IPS-11a (cell line): ENCODE measurements around the gene HOXD4.

Experiments
- H3K4me3 ChIP-seq: one replicate; pipeline ENCODE4 v1.5.1; 2013; ENCODE audit warnings: low read depth, low read length, control low read depth

Gene HOXD4

GRCh38 chr2:176170602-176171305, 19.4 kb downstream of the HOXD4 start:
- H3K4me3 ChIP-seq: no peak overlapping the region

- no peak overlapping the region for H3K4me3 ChIP-seq
Measured at GRCh38 chr2:176171351-176172006, 20.1 kb downstream of the HOXD4 start.

DNA sequence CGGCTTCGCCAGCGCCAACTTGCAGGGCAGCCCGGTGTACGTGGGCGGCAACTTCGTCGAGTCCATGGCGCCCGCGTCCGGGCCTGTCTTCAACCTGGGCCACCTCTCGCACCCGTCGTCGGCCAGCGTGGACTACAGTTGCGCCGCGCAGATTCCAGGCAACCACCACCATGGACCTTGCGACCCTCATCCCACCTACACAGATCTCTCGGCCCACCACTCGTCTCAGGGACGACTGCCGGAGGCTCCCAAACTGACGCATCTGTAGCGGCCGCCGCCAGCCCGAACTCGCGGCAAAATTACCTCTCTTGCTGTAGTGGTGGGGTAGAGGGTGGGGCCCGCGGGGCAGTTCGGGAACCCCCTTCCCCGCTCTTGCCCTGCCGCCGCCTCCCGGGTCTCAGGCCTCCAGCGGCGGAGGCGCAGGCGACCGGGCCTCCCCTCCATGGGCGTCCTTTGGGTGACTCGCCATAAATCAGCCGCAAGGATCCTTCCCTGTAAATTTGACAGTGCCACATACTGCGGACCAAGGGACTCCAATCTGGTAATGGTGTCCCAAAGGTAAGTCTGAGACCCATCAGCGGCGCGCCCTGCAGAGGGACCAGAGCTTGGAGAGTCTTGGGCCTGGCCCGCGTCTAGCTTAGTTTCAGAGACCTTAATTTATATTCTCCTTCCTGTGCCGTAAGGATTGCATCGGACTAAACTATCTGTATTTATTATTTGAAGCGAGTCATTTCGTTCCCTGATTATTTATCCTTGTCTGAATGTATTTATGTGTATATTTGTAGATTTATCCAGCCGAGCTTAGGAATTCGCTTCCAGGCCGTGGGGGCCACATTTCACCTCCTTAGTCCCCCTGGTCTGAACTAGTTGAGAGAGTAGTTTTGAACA, 20.9 kb downstream of the HOXD4 start:
- no peak overlapping the region for H3K4me3 ChIP-seq

GRCh38 chr2:176172895-176173566, 21.7 kb downstream of the HOXD4 start:
- no peak overlapping the region for H3K4me3 ChIP-seq

DNA sequence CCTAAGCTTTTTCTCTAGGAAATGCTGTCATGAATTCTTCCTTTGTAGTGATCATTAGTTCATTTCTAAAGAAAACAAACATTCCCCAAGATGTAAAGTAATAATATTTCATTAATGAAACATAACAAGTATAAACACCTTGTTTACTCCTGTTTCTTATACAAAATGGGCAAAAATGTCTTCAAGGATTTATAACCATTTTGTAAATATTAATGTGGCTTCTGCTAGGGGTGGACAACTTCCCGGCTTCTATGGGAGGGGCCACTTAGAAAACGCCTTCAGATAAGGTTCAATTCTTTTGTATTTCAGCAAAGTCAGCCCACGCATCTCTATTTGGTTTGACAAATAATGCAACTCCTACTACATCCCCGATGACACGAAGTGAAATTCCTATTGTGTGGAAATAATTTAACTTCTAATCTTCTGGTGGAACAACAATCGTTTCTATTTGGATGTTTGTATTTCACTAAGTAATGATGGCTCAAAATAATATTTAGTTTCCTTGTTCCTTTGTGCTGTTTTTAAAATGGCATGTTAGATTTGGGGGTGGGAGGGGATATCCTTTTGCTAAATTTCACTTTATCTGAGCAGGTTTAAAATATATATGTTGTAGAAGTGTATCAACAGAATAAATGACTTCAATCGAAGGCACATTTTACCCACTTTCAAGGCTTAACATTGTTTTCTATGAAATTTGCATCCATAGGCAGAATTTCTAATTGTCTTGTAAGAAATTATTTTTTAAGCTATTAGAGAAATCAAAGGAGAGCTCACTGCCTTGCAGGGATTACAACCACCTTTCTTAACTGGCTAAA, 22.4 kb downstream of the HOXD4 start:
- no peak overlapping the region for H3K4me3 ChIP-seq

- no peak overlapping the region for H3K4me3 ChIP-seq
Measured at GRCh38 chr2:176174382-176174823, 23.1 kb downstream of the HOXD4 start.

- H3K4me3 ChIP-seq: no peak overlapping the region
Measured at GRCh38 chr2:176174824-176175708, 23.7 kb downstream of the HOXD4 start.

DNA sequence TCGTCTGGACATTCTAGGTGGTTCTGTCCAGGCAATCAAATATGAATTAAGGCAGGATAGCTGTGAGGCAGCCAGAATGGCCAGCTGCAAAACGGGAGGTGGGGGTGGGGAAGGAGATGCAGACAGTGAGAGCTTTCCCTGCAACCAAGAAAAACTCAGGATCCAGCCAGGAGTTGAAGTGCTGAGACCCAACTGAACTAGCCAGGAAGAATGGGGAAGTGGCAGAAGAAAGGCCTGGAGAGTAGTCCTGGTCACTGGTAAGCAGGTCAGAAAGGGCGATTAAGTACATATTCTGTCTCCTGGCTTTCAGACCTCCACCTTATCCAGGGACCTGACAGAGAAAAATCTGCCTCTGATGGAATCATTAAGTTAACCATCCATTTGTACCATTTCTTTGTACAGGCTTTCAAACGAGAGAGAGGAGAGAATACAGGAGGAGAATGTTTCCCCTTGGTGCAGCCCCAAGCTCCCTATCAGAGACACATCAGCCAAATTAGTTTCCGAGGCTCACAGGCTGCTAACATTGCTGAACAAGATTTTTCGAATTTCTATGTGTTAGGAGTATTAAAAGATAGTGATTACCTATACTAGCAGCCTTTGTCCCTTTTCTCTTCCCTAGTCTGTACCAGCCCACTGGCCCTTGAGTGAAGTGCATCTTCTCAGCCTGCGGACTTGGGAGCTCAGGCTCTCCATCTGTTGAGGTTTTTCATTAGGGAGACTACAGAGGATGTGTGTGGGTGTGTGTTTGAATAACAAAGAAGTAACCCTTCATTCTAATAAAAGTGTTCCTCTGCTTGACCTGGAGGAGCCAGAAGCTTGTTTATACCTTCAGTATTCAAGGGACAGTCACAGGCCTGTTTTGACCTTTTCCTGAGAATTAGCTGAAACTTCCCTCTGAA, 24.6 kb downstream of the HOXD4 start:
- H3K4me3 ChIP-seq: no peak overlapping the region

GRCh38 chr2:176177580-176178037, 26.3 kb downstream of the HOXD4 start:
- peak overlapping the region; percentile 47 for H3K4me3 ChIP-seq

DNA sequence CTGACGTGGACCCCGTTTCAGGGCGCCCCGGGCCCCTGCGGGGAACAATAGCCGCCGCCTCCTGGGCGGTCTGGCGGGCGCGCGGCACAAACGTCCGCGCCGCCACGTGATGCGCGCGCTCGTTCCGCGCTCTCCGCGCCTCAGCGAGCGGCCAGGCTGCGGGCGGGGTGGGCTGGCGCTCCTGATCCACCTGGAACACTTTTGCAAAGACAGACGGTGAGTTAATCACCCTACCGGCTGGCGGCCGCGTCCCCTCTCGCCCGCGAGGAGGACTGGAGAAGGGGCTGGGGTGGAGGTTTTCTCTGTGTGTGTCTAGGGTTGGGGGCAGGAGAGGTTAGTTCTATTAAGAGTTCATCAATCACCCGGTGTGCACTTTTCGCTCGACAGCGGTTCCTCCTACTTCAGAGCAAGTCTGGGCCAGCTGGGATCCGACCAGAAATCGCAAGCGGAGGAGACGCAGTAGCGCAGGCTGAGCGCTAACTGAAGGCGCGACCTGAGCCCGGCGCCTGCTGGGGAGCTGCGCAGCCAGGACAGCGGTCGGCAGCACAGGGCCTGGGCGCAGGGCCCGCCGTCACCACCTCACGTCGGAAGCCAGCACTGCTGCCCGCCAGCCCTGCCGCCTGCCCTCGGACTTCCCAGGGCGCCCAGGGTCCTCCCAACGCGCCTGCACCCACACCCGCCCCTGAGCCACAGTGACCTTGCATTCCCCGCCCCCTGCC, 26.8 kb downstream of the HOXD4 start:
- peak overlapping the region; percentile 47 for H3K4me3 ChIP-seq

DNA sequence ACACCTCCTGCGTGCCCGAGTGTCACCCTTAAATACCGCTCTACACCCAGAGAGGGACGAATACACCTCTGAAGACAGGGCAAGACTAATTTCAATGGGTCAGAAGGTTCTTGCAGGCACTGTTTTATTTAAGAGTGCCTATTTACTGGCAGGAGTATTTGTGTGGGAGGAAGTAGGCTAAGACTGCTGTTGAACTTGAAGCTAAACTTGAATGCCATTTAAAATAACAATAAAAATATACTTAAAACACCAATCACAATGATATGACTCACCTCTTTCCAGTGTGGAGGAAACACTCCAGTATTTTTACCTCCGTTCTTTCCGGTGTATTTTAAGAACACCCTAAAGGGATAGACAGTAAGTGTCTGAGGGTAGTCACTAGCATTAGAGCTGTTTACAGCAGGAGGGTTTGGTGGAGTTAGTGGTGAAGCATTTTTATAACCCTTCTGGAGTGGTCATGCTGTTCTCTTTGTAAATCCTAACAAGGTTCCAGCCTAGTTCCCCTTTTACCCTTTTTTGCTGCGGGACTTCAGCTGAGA, 27.5 kb downstream of the HOXD4 start:
- no peak overlapping the region for H3K4me3 ChIP-seq

GRCh38 chr2:176181551-176181950, 30.2 kb downstream of the HOXD4 start:
- no peak overlapping the region for H3K4me3 ChIP-seq

- H3K4me3 ChIP-seq: no peak overlapping the region
Measured at GRCh38 chr2:176182671-176183070, 31.3 kb downstream of the HOXD4 start.

GRCh38 chr2:176184749-176185148, 33.4 kb downstream of the HOXD4 start:
- H3K4me3 ChIP-seq: no peak overlapping the region

GRCh38 chr2:176186024-176186423, 34.7 kb downstream of the HOXD4 start:
- no peak overlapping the region for H3K4me3 ChIP-seq

DNA sequence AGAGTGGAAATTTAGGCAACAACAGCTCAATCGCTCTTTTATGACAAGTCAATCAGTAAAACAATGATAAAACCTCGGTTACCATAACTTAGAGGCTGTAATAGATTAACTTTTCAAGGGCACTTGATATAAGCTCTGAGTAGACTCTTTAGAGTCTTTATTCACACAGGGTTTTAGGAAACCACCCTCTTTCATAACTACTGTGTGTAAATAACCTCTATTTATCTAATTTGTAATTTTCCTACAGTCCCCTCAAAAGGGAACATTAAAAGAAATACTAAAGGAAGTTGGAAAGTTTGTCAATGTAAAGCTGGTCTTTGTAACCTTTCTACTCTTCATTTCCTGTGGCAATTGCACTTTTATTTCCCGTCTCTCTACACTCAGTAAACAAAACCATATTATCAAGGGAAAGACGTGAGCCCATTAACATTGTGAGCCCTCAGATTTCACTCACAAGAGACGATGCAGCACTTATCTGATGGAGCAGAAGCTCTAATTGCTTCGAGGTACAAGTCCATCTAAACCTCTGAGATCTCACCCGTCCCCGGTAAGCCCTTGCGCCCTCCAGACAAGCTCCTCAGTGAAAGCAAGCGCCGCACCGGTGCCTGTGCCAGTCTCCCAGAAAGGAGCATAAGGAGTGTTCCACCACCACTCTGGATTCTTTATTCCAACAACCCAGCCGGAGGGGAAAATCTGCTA, 36.0 kb downstream of the HOXD4 start:
- no peak overlapping the region for H3K4me3 ChIP-seq
